Measurements from ENCODE around the gene AKAP13.

GRCh38 chr15:85464471-85464870, 84.1 kb downstream of the AKAP13 start:
- TF ChIP-seq CTCF (IDR thresholded peaks at IDR 0.05) = no peak
- no peak for TF ChIP-seq ZFX (IDR thresholded peaks at IDR 0.05; ENCODE audit: borderline replicate concordance)

Measured in 22Rv1 (cell line).